AG09319 (cell line): ENCODE measurements around the gene NHSL1.
A peak's percentile ranks its signal among the peaks of the same experiment; 100 is the strongest.

ENCODE experiments used
- DNase-seq: peaks from one replicate; pipeline ENCODE4 v3.0.0-alpha.2; 2010; ENCODE audit warnings: low read depth; ENCODE audit errors: extremely low read depth
- CTCF ChIP-seq: IDR thresholded peaks from 2 replicates; pipeline ENCODE4 v1.5.1; 2011; ENCODE audit warnings: low read depth, mild to moderate bottlenecking, inconsistent platforms, low read length, moderate library complexity

NHSL1 gene

GRCh38 chr6:138523347-138524210 is 24.3 kb upstream of the NHSL1 start:
- no peak for DNase-seq
- no peak for TF ChIP-seq CTCF

- DNase-seq = no peak
- TF ChIP-seq CTCF = no peak
These were observed 23.3 kb upstream of the NHSL1 start for GRCh38 chr6:138522611-138523010.

GRCh38 chr6:138521790-138522189 is 22.5 kb upstream of the NHSL1 start:
- TF ChIP-seq CTCF = no peak
- no peak for DNase-seq

- peak; percentile 36 for TF ChIP-seq CTCF
- DNase-seq = no peak
These were observed 21.2 kb upstream of the NHSL1 start for GRCh38 chr6:138520463-138520862.

GRCh38 chr6:138518054-138518453 is 18.8 kb upstream of the NHSL1 start:
- no peak for DNase-seq
- TF ChIP-seq CTCF = no peak

- no peak for DNase-seq
- TF ChIP-seq CTCF = peak; percentile 68
These were observed 18.3 kb upstream of the NHSL1 start for GRCh38 chr6:138517635-138518034.

GRCh38 chr6:138515657-138516248 is 16.5 kb upstream of the NHSL1 start:
- DNase-seq = no peak
- no peak for TF ChIP-seq CTCF
